HG03378 (cell line): ENCODE results near the gene PPP2R2D.

ENCODE experiments used
- ATAC-seq: cut with Tn5 transposase; IDR thresholded peaks from one replicate; pipeline ENCODE4 v1.9.1; 2021; ENCODE audit warnings: mild to moderate bottlenecking, moderate library complexity; ENCODE audit not compliant: unreplicated experiment

The PPP2R2D gene

DNA sequence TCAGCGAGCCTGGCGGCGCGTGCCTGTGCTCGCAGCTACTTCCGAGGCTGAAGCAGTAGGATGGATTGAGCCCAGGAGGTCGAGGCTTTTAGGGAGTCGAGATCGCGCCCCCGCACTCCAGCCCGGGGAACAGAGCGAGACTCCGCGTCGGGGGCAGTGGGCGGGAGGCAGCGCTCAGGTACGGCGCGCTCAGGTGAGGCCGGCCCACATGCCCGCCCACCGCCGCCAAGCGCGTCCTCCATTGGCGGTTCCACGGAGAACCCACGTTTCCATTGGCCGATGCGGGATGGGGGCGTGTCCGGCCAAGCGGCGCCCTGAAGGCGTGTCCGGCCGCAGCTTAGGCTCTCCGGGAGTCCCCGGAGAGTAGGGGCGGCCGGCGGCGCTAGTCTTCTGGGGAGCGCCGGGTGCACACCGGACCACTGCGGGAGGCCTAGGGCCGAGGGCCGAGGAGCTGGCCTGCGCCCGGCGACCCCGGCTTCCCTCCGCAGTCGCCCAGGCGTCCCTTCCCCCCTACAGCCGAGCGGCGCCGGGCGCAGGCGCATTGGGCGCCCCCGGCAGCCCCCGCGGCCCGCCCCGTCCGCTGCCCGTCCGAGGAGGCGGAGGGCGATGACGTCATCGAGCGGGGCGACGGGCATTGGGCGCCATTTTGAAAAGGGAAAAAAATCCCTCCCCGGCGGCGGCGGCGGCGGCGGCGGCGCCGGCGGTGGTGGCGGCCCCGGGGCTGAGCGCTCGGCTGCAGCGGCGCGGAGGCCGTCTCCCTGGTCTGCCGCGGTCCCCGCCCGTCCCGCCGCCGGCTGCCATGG is at the start of gene PPP2R2D:
Gene PPP2R2D (plus strand): TSS at position 659 of the 803 bp plus-strand sequence. CDS start 141 bp downstream, at position 800.
- peak; percentile 81 for ATAC-seq

DNA sequence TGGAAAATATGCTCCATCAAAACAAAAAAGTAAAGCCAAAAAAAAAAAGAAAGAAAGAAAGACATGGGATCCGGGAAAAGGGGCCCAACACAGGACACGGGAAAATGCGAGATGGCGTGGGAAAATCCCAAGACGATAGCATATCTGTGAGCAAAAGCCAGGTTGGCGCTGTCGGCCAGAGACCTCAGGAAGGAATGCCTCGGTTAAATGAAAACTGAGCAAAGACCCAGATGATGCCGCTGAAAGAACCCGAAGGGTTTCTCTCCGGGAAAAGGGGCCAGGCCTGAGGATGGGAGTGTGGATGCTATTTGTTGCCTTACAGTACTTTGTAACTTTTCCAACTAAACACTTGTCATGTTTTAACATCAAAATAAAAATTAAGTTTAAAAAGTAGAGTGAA is 49.5 kb upstream of the PPP2R2D start:
- ATAC-seq, result no peak

DNA sequence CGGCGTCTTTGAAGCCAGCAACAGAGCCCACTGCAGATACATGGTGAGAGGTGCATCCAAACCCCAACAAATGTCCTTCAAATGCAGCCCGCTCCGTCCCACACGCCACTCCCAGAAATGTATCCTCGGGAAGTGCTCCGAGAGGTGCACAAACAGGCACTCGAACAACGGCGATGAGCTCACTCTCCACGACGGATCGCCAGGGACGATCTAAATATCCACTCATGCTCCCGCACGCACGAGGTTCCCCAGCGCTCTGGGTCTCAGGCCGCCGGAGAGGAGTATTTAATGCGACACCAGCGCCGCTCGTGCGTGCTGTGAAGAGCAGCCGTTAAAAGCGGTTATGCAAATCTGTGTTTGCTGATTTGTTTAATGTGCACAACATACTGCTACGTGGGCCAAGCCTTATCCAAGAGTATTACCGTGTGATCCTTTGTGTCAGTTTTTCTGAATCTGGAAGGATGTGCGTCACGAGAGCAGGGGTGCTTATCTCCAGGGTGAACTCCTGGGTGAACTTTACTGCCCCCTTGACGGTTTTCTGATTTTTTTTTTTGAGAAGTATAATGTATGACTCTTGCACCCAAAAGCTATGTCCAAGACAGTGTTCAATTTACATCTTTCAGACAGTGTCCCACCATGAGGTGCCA is 48.5 kb upstream of the PPP2R2D start:
- no peak for ATAC-seq

DNA sequence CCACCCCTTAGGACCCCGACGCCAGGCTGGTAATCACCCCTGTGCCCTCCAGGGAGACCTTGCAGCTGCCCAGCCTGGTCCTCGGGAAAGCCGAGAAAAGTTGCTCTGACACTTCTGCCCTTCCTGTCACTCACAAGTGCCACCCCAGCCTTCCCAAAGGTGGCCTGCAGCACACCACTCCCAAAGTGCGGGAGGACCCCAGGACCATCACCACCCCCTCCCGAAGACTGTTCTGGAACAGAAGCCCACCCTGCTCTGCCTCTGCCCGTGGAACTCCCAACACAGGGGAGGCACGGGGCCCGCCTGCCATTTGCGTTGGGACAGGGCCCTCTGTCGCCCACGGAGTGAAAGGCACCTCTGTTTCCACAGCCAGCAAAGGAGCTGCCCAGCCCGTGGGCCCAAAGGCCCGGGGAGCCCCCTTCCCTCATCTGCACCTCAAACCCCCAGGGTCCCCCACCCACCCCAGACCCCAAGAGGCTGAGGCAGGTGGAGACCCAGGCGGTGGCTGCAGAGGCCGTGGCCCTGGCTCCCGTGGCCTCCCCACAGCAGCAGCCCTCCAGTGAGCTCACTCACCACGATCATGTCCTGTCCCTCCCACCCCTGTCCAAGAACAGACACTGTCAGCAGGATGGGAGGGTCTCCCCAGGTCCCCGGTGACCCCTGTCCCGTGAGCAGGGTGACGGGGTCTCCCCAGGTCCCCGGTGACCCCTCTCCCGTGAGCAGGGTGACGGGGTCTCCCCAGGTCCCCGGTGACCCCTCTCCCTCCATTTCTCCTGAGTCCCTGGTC is 47.8 kb upstream of the PPP2R2D start:
- no peak for ATAC-seq

DNA sequence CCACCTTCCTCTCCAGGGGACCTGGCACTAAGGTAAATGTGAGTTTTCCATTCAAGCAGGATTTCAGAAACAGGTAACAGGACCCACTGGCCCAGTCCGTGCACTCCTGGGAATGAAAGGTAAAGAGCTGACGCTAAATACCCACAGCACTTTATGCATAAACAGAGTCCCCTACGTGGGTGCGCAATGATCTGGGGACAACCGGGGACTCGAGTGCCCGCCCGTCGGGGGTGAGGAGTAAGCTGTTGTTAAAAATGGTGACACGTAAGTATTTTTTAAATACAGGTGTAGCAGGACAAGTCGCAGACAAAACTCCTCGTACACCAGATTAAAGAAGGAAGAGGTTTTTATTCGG is 47.2 kb upstream of the PPP2R2D start:
- ATAC-seq, result no peak

DNA sequence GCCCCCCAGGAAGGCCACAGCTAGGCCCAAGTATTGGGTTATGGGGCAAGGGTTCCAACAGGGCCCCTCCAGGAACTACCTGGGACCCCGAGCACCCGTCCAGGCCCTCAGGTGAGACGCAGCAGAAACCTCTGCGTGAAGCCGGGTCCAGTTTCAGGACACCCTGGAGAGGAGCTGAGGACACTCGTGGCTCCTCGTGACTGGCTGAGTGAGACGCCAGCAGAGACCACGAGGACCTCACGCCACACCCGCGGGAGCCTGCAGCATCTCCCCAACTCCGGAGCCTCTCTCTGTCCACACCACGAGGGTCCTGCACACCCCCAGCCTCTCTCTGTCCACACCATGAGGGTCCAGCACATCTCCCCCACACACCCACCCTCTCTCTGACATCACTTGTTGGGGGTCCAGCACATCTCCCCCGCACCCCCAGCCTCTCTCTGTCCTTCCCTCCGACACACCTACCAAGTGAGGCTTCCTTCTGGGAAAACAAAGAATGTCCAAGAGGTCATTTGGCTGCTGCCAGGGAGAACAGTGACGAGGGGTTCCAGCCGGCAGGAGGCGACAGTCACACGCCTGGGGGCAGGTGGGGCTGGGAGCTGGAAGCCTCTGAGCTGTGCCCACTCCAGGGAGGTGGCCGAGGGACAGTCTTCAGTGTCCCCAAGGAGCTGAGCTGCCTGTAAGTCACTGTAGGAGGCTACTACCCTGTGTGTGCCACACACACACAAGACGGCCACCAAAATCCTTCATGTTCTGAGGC is 46.1 kb upstream of the PPP2R2D start:
- ATAC-seq, result no peak

DNA sequence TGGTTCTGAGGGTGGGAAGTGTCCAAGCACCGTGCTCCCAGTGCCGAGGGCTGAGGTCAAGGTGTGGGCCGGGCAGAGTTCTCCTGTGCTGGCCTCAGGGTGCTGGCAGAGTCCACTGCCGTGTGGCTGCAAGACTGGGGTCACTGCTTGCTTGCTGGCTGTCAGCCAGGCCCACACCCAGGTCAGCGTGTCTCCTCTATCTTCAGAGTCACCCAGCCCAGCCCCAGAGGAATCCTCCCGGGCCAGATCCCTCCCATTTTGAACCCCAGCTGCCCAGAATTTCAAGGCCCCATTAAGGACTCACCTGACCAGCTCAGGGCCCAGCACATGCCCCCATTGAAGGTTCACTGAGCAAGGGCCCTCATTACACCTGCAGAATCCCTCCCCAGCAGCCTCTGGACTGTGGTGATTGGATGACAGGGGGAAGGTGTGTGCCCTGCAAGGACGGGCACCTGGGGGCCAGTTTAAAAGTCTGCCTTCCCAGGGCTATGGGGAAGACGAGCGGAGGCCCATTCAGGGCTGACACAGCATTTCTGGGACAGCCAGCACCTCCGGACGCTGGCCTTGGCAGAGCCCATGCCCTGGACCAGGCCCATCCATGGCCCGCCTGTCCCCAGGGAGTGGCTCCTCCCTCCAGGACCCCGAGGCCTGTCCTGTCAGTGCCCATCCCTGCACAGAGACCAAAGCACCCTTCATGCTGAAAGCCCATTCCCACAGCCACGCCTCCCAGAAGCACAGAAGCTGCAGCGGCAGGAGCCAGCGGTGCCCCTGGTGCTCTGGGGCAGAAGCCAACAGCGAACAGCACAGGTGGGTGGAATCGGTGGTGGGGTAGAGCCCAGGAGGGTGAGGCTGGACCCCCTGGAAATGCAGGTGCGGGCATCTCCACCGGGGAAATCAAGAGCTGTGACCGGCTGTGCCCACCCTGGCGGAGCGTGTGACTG is 45.1 kb upstream of the PPP2R2D start:
- ATAC-seq, result no peak

DNA sequence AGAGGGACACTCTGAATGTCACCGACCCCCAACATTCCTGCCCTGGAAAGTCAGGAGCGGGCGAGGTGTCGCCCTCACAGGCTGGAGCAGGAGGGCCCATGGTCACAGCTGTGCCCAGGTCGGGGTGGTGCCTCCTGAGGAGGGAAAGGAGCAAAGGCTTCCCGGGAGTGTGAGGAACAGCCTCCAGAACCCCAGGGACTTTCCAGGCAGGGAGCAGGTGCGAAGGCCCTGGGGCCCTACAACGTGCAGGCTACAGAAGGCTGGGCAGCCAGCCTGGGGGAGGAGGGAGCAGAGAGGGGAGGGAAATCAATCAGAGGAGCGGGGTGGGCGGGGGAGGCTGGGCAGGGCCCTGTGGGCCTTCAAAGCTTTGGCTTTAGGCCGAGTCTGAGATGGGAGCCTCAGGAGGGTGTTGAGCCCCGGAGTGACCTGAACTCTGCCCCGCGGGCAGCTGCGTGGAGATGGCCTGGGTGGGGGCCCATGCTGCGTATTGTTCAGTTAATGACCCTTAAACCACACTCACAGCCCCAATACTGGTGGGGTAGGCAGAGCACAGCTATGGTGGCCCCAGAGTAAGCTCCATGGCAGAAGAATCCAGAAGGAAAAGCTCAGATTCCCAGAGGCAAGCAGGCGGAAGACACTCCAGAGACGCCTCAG is 44.2 kb upstream of the PPP2R2D start:
- ATAC-seq, result no peak

DNA sequence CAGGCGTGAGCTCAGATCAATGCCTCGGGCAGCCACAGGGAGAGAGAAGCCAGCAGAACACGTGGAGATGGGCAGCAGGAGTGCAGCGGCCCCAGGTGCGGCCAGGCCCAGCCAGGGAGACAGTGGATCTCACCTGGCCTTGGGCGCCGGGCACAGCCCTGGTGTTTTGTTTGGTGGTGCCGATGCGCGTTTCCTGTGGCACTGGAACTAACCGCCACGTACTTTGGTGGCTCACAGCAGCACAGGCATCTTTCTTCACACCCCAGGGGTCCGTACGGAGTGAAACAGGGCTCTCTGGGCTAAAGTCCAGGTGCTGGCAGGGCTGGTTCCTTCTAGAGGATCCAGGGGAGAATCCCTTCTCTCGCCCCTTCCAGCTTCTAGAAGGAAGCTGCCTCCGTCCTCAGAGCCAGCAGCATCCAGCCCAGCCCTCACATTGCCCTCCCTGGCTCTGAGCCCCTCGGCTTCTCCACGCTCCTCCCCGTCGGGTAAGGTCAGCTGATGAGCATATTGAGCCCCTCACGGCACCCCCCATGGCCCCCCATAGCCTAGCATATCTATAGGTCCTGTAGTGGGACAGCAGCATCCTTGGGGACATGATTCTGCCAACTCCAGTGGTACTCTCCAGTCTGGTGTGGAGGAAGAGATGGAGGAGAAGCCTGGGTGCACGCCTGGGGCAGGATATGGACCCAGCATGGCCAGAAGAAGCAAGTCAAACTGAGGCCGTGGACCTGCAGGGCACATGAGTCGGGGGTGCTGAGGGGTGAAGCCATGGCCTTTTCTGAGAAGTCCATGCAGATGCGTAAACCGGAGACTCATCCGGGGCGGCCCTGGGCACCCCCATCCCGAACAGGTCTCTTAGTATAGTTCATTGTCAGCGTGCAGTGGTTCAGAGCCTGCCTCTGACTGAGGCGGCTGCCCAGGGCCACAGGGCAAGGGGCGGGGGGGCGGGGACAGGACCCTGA is 43.4 kb upstream of the PPP2R2D start:
- no peak for ATAC-seq

DNA sequence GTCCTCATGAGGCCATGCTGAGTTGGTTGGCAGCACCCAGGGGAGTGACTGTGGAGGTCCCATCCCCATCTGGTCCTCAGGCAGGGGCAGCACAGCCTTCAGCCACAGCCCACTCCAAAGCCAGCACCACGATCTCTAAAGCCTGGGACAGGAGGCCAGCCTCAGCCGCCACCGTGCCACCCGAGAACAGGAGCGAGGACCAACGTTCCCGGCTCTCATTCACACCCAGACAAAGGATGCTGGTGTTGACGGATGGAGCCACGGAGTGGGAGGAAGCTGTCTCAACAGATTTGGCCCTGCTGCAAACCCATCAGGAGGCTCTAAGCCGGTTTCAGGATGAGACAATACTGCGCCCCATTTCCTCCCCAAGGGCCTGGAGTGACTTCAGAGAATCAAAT is 42.7 kb upstream of the PPP2R2D start:
- ATAC-seq, result no peak

DNA sequence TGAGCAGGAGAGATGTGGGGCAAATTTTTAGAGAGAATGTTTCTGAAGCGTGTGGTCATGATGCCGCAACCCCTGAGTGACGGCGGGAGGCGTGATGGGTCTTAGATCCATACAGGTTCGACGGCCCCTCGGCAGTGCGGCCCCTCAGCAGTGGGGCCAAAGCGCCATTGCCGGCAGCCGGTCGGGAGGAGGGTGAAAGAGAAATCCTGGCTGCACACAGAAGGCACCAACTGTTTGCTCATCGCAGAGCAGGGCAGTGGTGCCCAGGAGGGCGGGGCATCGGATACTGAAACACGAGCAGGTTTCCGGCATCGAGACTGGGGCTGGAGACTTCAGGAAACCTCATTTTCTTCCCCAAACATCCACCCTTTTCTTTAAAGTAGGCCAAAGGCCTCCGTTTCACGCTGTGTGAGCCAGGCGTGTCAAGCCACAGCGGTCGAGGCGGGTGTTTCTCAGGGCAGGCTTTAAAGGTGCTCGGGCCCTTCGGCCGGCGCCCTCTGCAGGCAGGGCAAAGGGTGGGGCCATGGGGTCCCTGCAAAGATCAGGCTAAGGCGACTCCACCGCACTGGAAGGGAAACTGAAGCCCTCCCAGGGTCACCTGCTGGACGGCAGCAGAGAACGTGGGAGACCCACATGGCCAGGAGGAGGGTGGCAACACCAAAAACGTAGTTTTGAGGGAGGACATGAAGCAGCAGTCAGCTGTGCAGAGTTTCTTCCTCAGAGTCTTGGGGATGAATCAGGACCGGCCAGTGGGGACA is 42.0 kb upstream of the PPP2R2D start:
- no peak for ATAC-seq

DNA sequence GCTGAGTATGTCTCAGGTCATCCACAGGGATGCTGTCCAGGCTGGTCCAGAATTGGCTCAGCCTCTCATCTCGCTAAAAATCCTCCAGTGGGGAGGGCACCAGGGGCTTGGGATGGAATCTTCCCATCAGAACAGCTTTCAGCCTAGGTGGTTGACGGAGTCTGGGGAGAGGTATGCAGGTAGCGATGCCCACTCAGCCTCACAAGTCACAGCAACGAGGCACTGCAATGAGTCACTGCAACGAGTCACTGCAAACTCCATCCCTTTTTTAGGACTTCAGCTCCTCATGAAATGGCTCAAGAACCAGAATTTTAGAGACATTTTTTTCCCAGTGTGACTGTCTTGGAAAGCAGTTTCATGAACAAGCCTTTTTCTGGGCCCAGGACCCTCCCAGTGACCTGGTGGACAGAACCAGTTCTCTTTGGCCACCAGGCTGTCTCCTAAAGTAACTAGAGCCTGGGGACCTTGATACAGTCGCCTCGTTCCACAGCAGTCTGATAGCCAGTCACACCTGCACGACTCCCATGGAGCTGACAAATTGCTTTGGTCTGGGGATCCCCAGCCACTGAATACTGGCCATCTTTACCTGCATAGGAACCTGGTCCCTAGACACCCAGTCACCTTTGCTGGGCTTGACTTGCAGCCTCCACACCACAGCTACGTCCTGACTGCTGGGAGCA is 41.3 kb upstream of the PPP2R2D start:
- no peak for ATAC-seq

DNA sequence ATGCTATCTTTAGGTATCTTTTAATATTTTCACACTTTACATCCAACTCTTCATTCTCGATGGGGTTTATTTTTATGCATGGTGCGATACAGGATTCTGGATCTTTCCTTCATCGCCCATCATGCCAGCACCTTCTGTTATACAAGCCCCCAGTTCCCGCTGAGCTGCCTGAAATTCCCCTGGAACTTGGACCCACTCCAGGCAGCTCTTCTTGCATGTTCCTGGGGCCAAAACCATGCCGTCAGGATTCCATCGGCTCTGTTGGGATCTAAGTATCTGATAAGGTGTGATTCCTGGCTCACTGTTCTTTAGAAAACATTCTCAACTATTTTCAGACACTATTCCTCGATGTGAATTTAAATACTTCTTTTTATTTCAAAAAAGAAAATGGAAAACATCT is 40.5 kb upstream of the PPP2R2D start:
- ATAC-seq, result no peak

DNA sequence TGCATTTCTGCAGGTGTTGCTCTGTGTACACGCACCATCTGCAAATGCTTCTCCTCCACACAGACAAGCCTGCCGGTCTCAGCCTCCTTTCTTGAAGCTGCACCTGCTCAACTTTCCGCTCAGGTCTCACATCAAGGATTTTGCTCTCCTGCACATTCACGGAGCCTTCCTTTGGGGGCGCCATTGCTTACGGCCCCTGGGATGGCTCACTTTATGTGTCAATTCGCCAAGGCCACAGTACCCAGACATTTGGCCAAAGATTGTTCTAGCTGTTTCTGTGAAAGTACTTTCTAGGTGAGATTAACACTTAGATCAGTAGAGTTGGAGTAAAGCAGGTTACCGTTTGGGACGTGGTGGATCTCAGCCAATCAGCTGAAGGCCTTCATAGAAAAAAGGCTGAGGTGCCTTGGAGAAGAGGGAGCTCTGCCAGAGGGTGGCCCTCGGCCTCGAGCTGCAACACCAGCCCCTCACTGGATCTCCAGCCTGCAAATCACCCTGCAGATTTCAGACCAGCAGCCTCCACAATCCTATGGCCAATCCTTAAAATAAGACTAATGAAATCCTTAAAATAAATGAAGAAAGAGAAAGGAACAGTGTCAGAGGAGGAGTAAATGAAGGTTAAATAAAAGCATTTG is 39.9 kb upstream of the PPP2R2D start:
- no peak for ATAC-seq

DNA sequence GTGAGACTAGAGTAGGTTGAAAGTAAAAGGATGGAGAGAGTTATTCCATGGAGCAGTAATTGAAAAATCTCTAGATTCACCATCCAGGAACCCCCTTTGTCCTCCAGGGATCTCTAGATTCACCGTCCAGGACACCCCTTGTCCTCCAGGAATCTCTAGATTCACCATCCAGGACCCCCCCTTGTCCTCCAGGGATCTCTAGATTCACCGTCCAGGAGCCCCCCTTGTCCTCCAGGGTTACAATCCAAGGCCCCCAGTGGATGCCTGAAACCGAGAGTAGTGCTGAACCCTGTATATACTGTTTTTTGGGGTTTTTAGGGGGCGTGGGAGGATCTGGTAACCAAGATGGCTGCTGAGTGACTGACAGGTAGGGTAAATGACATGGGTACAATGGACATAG is 38.3 kb upstream of the PPP2R2D start:
- ATAC-seq, result no peak

DNA sequence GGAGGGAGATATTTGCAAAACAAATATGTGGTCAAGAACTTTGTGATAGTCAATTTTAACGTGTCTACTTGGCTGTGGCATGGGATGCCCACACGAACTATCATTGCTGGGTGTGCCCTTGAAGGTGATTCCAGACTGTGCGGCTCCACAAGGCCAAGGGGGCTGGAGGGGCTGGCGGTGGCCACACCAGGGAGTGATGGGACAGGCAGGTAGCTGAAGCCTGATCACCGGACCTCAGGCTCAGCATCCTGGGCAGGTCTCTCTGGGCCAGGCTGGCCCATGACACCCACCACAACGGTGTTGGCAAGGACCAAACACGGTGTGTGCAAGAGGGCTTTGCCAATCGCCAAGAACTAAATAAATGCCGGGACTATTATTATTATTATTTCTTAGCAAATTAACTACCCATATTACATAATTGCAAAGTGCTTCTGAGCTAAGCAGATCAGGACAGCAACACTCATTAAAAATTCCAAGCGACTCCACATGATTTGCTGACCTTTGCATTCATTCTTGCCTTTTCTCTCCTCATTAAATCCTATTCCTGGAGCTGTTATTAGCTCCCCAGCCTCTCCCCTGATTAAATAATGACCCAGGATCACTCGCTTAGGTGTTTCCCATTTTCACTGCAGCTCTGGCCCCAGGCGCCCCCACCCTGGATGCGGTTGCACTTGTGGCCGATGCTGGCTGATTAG is 35.4 kb upstream of the PPP2R2D start:
- no peak for ATAC-seq
